Esophagus muscularis mucosa (tissue), 3 donors: ENCODE measurements around the gene LRRC4C.

ENCODE experiments used
- CTCF ChIP-seq, 3 experiments: fragments of 200-600 bp in 2 of 3; fragments of 450-650 bp in 1 of 3; sonication (generic) in 2 of 3; IDR thresholded peaks; one replicate each; pipeline ENCODE4 v1.5.1; 2017 to 2019; ENCODE audit warnings: antibody characterized with exemption in 3 of 3, mild to moderate bottlenecking in 2 of 3, moderate library complexity in 1 of 3
- POLR2A ChIP-seq: fragments of 450-650 bp; IDR thresholded peaks from one replicate; pipeline ENCODE4 v1.6.1; 2017; ENCODE audit warnings: antibody characterized with exemption, moderate library complexity, mild to moderate bottlenecking, low read depth

DNA sequence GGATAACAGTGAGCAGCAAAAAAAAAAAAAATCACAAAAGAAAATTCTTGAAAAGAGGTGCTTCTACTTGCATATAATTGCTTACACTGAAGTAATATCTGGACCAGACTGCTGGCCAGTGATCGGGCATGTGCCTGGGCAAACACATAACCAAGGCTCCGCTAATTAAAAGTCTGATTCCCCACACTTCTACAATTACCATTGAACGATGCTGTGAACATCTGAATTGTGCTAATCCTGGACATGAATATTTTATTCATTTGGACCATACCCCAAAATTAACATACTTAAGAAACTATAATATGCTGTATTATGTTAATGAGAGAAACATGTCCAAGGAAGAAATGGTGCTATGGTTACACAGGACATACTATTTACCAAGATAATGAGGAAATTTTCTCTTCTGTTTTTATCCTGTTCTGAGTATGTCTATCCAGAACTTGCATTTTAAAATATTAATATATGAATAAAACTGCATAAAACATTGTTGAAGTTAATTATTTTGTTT is 69.8 kb downstream of the LRRC4C start:
- TF ChIP-seq CTCF (IDR thresholded peaks at IDR 0.05) (no peak), POLR2A (no peak)
